HAP-1 (cell line): ENCODE data around the gene GLRA3.
A peak's percentile ranks its signal among the peaks of the same experiment; 100 is the strongest.

Source experiments
- DNase-seq, 2 experiments: peaks; one replicate each; pipeline ENCODE4 v3.0.0-alpha.2; 2016 to 2020; ENCODE audit warnings: low spot score in 2 of 2
- H3K27me3 ChIP-seq: fragments of 250-450 bp; sonication (Bioruptor Pico); 2 replicates; pipeline ENCODE4 v1.5.1; 2020; ENCODE audit warnings: low read depth, mild to moderate bottlenecking, moderate library complexity
- H3K36me3 ChIP-seq: fragments of 250-450 bp; sonication (Bioruptor Pico); replicated peaks from 2 replicates; pipeline ENCODE4 v1.5.1; 2020; ENCODE audit warnings: mild to moderate bottlenecking
- H3K4me1 ChIP-seq: fragments of 250-450 bp; sonication (Bioruptor Pico); 2 replicates; pipeline ENCODE4 v1.5.1; 2020; ENCODE audit warnings: mild to moderate bottlenecking
- H3K4me3 ChIP-seq: fragments of 250-450 bp; sonication (Bioruptor Pico); 2 replicates; pipeline ENCODE4 v1.5.1; 2020; ENCODE audit warnings: mild to moderate bottlenecking, moderate library complexity
- H3K9me3 ChIP-seq: fragments of 250-450 bp; sonication (Bioruptor Pico); 2 replicates; pipeline ENCODE4 v1.5.1; 2020; ENCODE audit warnings: mild to moderate bottlenecking, moderate library complexity
- in situ Hi-C: fragments of 300-500 bp; cut with MboI; formaldehyde crosslinking; loops from 3 replicates; pipeline ENCODE4 v1.14.3; 2020; ENCODE audit warnings: low sequenced_read_pairs, inconsistent platforms, mixed read lengths

Gene GLRA3

GRCh38 chr4:174853629-174854028 lies 24.6 kb upstream of the GLRA3 start:
- Histone ChIP-seq H3K27me3 (no peaks in the 10 kb centered on the region), H3K36me3 (no peaks in the 10 kb centered on the region), H3K9me3 (no peaks in the 10 kb centered on the region), H3K4me3 (no peak overlapping the region), H3K4me1 (no peaks in the 10 kb centered on the region)
- DNase-seq, result no peak
- in situ Hi-C loops, result no loop called here

- Histone ChIP-seq H3K4me3 (no peak overlapping the region), H3K9me3 (no peaks in the 10 kb centered on the region), H3K27me3 (no peaks in the 10 kb centered on the region), H3K36me3 (no peaks in the 10 kb centered on the region), H3K4me1 (no peaks in the 10 kb centered on the region)
- DNase-seq, result no peak
- in situ Hi-C loops, result no loop called here
These were observed 19.5 kb upstream of the GLRA3 start for GRCh38 chr4:174848596-174848995.

GRCh38 chr4:174847801-174848427 lies 18.9 kb upstream of the GLRA3 start:
- no peaks in the 10 kb centered on the region for H3K36me3 ChIP-seq
- H3K4me1 ChIP-seq, result no peaks in the 10 kb centered on the region
- in situ Hi-C loops, result no loop called here
- H3K4me3 ChIP-seq, result no peak overlapping the region
- DNase-seq, result no peak
- H3K27me3 ChIP-seq, result no peaks in the 10 kb centered on the region
- H3K9me3 ChIP-seq, result no peaks in the 10 kb centered on the region

- H3K9me3 ChIP-seq, result no peaks in the 10 kb centered on the region
- no peaks in the 10 kb centered on the region for H3K4me1 ChIP-seq
- no peaks in the 10 kb centered on the region for H3K36me3 ChIP-seq
- no peak for DNase-seq
- no peak overlapping the region for H3K4me3 ChIP-seq
- in situ Hi-C loops, result no loop called here
- no peaks in the 10 kb centered on the region for H3K27me3 ChIP-seq
These were observed 6.5 kb upstream of the GLRA3 start for GRCh38 chr4:174835536-174835935.

GRCh38 chr4:174834477-174834876 lies 5.4 kb upstream of the GLRA3 start:
- Histone ChIP-seq H3K4me1 (no peaks in the 10 kb centered on the region), H3K36me3 (no peaks in the 10 kb centered on the region), H3K4me3 (no peak overlapping the region), H3K9me3 (no peaks in the 10 kb centered on the region), H3K27me3 (no peaks in the 10 kb centered on the region)
- in situ Hi-C loops, result no loop called here
- DNase-seq, result no peak

DNA sequence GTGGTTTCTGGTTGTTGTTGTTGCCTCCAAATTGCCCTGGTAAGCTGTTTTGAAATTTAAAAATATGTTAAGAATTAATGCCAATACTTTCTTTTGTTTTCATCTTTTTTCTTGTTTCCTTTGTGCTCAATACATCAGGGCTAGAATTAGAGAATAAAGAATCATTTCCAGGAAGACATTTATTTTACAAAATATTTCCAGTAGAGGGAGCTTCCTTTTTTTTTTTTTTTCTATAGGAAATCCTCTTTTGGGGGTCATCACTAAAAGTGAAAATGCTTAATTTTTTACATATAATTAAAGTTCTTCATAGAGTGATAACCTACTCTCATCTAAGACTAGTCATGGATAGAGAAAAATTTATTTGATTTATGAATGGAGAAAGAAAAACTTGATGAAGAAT lies 2.4 kb downstream of the GLRA3 start:
- in situ Hi-C loops, result no loop called here
- H3K4me1 ChIP-seq, result no peaks in the 10 kb centered on the region
- no peak for DNase-seq
- no peaks in the 10 kb centered on the region for H3K9me3 ChIP-seq
- H3K27me3 ChIP-seq, result no peaks in the 10 kb centered on the region
- no peak overlapping the region for H3K4me3 ChIP-seq
- H3K36me3 ChIP-seq, result no peaks in the 10 kb centered on the region

GRCh38 chr4:174815282-174815681 lies 13.8 kb downstream of the GLRA3 start:
- Histone ChIP-seq H3K4me1 (no peaks in the 10 kb centered on the region), H3K27me3 (no peaks in the 10 kb centered on the region), H3K9me3 (no peaks in the 10 kb centered on the region), H3K36me3 (no peaks in the 10 kb centered on the region), H3K4me3 (no peak overlapping the region)
- in situ Hi-C loops, result no loop called here
- DNase-seq, result no peak

GRCh38 chr4:174813292-174813691 lies 15.8 kb downstream of the GLRA3 start:
- no peaks in the 10 kb centered on the region for H3K27me3 ChIP-seq
- in situ Hi-C loops, result no loop called here
- no peaks in the 10 kb centered on the region for H3K36me3 ChIP-seq
- H3K9me3 ChIP-seq, result no peaks in the 10 kb centered on the region
- H3K4me3 ChIP-seq, result no peak overlapping the region
- no peak for DNase-seq
- H3K4me1 ChIP-seq, result no peaks in the 10 kb centered on the region

- in situ Hi-C loops, result no loop called here
- Histone ChIP-seq H3K4me3 (no peak overlapping the region), H3K4me1 (no peaks in the 10 kb centered on the region), H3K27me3 (no peaks in the 10 kb centered on the region), H3K36me3 (no peaks in the 10 kb centered on the region), H3K9me3 (no peaks in the 10 kb centered on the region)
- DNase-seq, result peak in 1 of 2 experiments; percentile 53
These were observed 18.2 kb downstream of the GLRA3 start for GRCh38 chr4:174810834-174811233.

- no peak overlapping the region for H3K4me3 ChIP-seq
- in situ Hi-C loops, result no loop called here
- no peaks in the 10 kb centered on the region for H3K9me3 ChIP-seq
- no peaks in the 10 kb centered on the region for H3K4me1 ChIP-seq
- no peaks in the 10 kb centered on the region for H3K27me3 ChIP-seq
- H3K36me3 ChIP-seq, result no peaks in the 10 kb centered on the region
- DNase-seq, result no peak
These were observed 20.2 kb downstream of the GLRA3 start for GRCh38 chr4:174808836-174809235.

DNA sequence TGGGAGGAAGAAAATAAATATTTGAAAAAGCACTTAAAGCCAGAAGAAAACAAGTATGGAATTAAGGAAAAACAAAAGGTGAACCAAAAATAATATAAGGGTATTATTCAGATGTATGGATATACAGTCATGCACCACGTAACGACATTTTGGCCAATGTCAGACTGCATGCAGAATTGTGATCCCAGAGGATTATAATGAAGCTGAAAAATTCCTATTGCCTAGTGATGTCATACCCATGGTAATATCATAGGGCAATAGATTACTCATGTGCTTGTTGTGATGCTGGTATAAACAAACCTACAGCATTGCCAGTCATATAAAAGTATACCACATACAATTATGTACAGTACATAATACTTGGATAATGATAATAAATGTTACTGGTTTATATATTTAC lies 20.9 kb downstream of the GLRA3 start:
- no peaks in the 10 kb centered on the region for H3K9me3 ChIP-seq
- in situ Hi-C loops, result no loop called here
- no peaks in the 10 kb centered on the region for H3K36me3 ChIP-seq
- DNase-seq, result no peak
- no peaks in the 10 kb centered on the region for H3K27me3 ChIP-seq
- no peaks in the 10 kb centered on the region for H3K4me1 ChIP-seq
- H3K4me3 ChIP-seq, result no peak overlapping the region

GRCh38 chr4:174805746-174806145 lies 23.3 kb downstream of the GLRA3 start:
- Histone ChIP-seq H3K4me3 (no peak overlapping the region), H3K9me3 (no peaks in the 10 kb centered on the region), H3K27me3 (no peaks in the 10 kb centered on the region), H3K36me3 (no peaks in the 10 kb centered on the region), H3K4me1 (no peaks in the 10 kb centered on the region)
- DNase-seq, result no peak
- in situ Hi-C loops, result no loop called here

DNA sequence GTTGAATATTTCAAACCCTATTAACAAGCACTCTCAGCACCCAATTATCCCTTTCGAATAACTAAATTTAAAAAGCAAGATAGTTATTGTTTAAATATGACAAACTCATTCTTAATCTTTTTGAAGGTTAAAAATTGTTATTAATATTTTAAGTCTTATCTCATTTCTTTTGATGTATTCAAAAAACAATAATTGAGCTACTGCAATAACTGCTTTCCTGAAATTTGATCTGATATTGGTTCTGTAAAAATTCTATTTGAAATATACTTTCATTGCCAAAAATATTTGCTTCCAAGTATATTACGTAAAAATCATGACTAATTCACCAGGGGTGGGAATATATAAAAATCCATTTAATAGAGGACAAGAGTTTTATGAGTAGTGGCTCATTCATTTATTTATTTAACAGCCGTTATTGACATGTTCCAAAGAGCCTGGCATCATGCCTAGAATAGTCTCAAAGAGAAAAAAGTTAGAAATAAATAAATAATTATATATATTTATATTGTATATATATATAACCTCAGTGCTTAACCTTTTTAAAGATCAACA lies 34.4 kb downstream of the GLRA3 start:
- Histone ChIP-seq H3K27me3 (no peaks in the 10 kb centered on the region), H3K4me3 (no peak overlapping the region), H3K36me3 (no peaks in the 10 kb centered on the region), H3K4me1 (no peaks in the 10 kb centered on the region), H3K9me3 (no peaks in the 10 kb centered on the region)
- in situ Hi-C loops, result no loop called here
- no peak for DNase-seq

DNA sequence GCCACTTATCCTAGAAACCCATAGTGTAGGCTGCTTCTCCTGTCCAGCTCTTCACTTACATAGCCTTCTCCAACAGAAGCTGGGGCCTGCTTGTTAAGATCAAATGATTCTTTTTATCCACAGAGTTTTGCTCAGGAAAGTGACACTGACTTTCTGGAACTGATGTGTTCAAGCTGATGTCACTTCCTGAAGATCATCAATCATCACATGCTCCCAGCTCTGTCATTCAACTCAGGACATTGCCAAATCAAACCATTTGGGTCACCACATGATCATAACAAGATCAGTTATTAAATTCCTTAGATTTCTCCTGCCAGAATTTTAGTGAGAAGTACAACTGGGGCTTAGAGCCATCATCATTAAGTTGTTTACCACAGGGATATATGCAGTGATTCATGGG lies 39.4 kb downstream of the GLRA3 start:
- no peak for DNase-seq
- Histone ChIP-seq H3K9me3 (no peaks in the 10 kb centered on the region), H3K4me3 (no peak overlapping the region), H3K36me3 (no peaks in the 10 kb centered on the region), H3K27me3 (no peaks in the 10 kb centered on the region), H3K4me1 (no peaks in the 10 kb centered on the region)
- in situ Hi-C loops, result no loop called here
